Ramos (cell line): ENCODE data around the gene FBXL16.

Experiments used
- in situ Hi-C: fragments of 300-500 bp; cut with MboI; formaldehyde crosslinking; loops from one replicate; pipeline ENCODE4 v1.14.3; 2022; ENCODE audit warnings: low sequenced_read_pairs; ENCODE audit not compliant: unreplicated experiment

Gene FBXL16

GRCh38 chr16:648781-649589 lies 56.6 kb downstream of the FBXL16 start, which contains the start of gene WDR90:
TSS of gene WDR90 (plus strand) at chr16:649365. CDS start at chr16:649417, 52 bp downstream.
- in situ Hi-C loops: no loop called here

GRCh38 chr16:648071-648780 lies 57.4 kb downstream of the FBXL16 start:
- in situ Hi-C loops: no loop called here

- in situ Hi-C loops: no loop called here
Observed at GRCh38 chr16:647173-647902, 58.3 kb downstream of the FBXL16 start.

GRCh38 chr16:646679-647172 lies 58.9 kb downstream of the FBXL16 start:
- in situ Hi-C loops: no loop called here

- in situ Hi-C loops: no loop called here
Observed at GRCh38 chr16:645852-646678, 59.5 kb downstream of the FBXL16 start.

- in situ Hi-C loops: no loop called here
Observed at GRCh38 chr16:644556-644955, 61.0 kb downstream of the FBXL16 start.

- in situ Hi-C loops: no loop called here
Observed at GRCh38 chr16:643050-643368, 62.6 kb downstream of the FBXL16 start.
